Activated CD4-positive, CD25-positive, alpha-beta regulatory T cell treated with anti-CD3 and anti-CD28 coated beads, Interleukin-2, amount 50 U/mL, for 72 hours (primary cell): ENCODE data around the gene AEBP2.
"Not testable (repeated sequence)": the region's sequence is repeated elsewhere in the genome, so short reads cannot be mapped to it uniquely, and the experiment has no call there.

ENCODE experiments used
- DNase-seq: peaks from one replicate; pipeline ENCODE4 v3.0.0; 2021

AEBP2 gene

GRCh38 chr12:19423166-19423930 is 15.9 kb upstream of the AEBP2 start:
- no peak for DNase-seq

- no peak for DNase-seq
Measured at GRCh38 chr12:19428246-19428645, 11.0 kb upstream of the AEBP2 start.

- DNase-seq = not testable (repeated sequence)
Measured at GRCh38 chr12:19429491-19429890, 9.8 kb upstream of the AEBP2 start.

GRCh38 chr12:19430988-19431387 is 8.3 kb upstream of the AEBP2 start:
- DNase-seq = no peak

- peak; percentile 40 for DNase-seq
Measured at GRCh38 chr12:19431407-19432308, 7.6 kb upstream of the AEBP2 start.

- DNase-seq = no peak
Measured at GRCh38 chr12:19432309-19433170, 6.8 kb upstream of the AEBP2 start.

GRCh38 chr12:19434538-19434937 is 4.8 kb upstream of the AEBP2 start:
- no peak for DNase-seq

- DNase-seq = no peak
Measured at GRCh38 chr12:19435831-19436497, 3.3 kb upstream of the AEBP2 start.

- DNase-seq = no peak
Measured at GRCh38 chr12:19436931-19437330, 2.4 kb upstream of the AEBP2 start.

GRCh38 chr12:19437996-19438395 is 1.3 kb upstream of the AEBP2 start:
- DNase-seq = no peak

GRCh38 chr12:19440019-19440858 is 947 bp downstream of the AEBP2 start:
- peak; percentile 63 for DNase-seq

GRCh38 chr12:19440916-19441315 is 1.6 kb downstream of the AEBP2 start:
- no peak for DNase-seq

- no peak for DNase-seq
Measured at GRCh38 chr12:19443585-19443984, 4.3 kb downstream of the AEBP2 start.

- no peak for DNase-seq
Measured at GRCh38 chr12:19444097-19444496, 4.8 kb downstream of the AEBP2 start.

GRCh38 chr12:19447386-19447785 is 8.1 kb downstream of the AEBP2 start:
- no peak for DNase-seq

- DNase-seq = no peak
Measured at GRCh38 chr12:19449814-19450213, 10.5 kb downstream of the AEBP2 start.

GRCh38 chr12:19450362-19450761 is 11.1 kb downstream of the AEBP2 start:
- no peak for DNase-seq

GRCh38 chr12:19451196-19451595 is 11.9 kb downstream of the AEBP2 start:
- DNase-seq = no peak

GRCh38 chr12:19453961-19454360 is 14.7 kb downstream of the AEBP2 start:
- no peak for DNase-seq

- DNase-seq = no peak
Measured at GRCh38 chr12:19454837-19455236, 15.5 kb downstream of the AEBP2 start.

GRCh38 chr12:19456176-19456575 is 16.9 kb downstream of the AEBP2 start:
- no peak for DNase-seq

GRCh38 chr12:19457561-19457960 is 18.3 kb downstream of the AEBP2 start:
- no peak for DNase-seq
